HepG2 (cell line): ENCODE results near the gene ESRRG. TPM values are rescaled to one million over a fixed set of nuclear protein-coding genes. Genes with fewer than 3 reads are reported as not detected.

Experiments
- ATAC-seq: fragments of 200-7000 bp; cut with Tn5 transposase; 3 replicates; pipeline ENCODE4 v1.9.1; 2020; ENCODE audit warnings: mild to moderate bottlenecking, moderate library complexity
- BruUV-seq: library from RNA; stranded (reverse); fragments of 400-500 nt; replicated peaks from 2 replicates; lab custom pipeline; 2021; lab: Mats Ljungman, UMichigan
- CTCF ChIA-PET: fragments of 300-600 bp; formaldehyde crosslinking; extraction: SDS; loops from one replicate; lab custom pipeline; 2021; ENCODE audit warnings: low total read pairs, inconsistent platforms, low intra/inter-chr PET ratio; lab: Yijun Ruan, JAX
- POLR2A ChIA-PET: fragments of 350-600 bp; sonication (Branson Sonifier 250); formaldehyde crosslinking; loops from one replicate; lab custom pipeline; 2020; ENCODE audit warnings: antibody characterized with exemption, inconsistent platforms; lab: Yijun Ruan, JAX
- DNase-seq: peaks from one replicate; pipeline ENCODE4 v3.0.0-alpha.2; 2015; ENCODE audit warnings: low spot score
- FAIRE-seq: peaks from 3 replicates; lab custom pipeline; 2011; peaks lifted over from hg19 to GRCh38; lab: Jason Lieb, UNC
- H2AFZ ChIP-seq: one replicate; pipeline ENCODE4 v1.6.1; 2011; ENCODE audit warnings: low read length, inconsistent platforms
- H3K27ac ChIP-seq: fragments of 300-600 bp; 3 replicates; pipeline ENCODE4 v1.8.0; 2011; ENCODE audit warnings: mixed run types, mild to moderate bottlenecking, mixed read lengths, low read length, inconsistent platforms; ENCODE audit not compliant: insufficient read depth; ENCODE audit errors: extremely low read length
- H3K27me3 ChIP-seq, 2 experiments: fragments of 200-600 bp in 1 of 2; 2 replicates in 1 of 2; 3 replicates in 1 of 2; pipeline versions ENCODE4 v1.6.0 to v1.8.0; 2011; ENCODE audit warnings: low read length in 2 of 2, mild to moderate bottlenecking in 2 of 2, moderate library complexity in 2 of 2, inconsistent platforms in 1 of 2; ENCODE audit not compliant: insufficient read depth in 2 of 2, control insufficient read depth in 1 of 2
- H3K36me3 ChIP-seq, 2 experiments: fragments of 200-600 bp in 1 of 2; replicated peaks in 1 of 2; 2 replicates in 1 of 2; 3 replicates in 1 of 2; pipeline versions ENCODE4 v1.5.1 to v1.8.0; 2011; ENCODE audit warnings: low read length in 2 of 2, inconsistent platforms in 1 of 2; ENCODE audit not compliant: insufficient read depth in 2 of 2, control insufficient read depth in 1 of 2
- H3K4me1 ChIP-seq: 2 replicates; pipeline ENCODE4 v1.5.1; 2012; ENCODE audit warnings: low read length, inconsistent platforms; ENCODE audit not compliant: insufficient read depth
- H3K4me2 ChIP-seq: 2 replicates; pipeline ENCODE4 v1.6.0; 2011; ENCODE audit warnings: low read depth, low read length, inconsistent platforms
- H3K4me3 ChIP-seq, 3 experiments: fragments of 200-600 bp in 1 of 3; sonication (generic), shearing (Covaris generic) in 1 of 3; replicated peaks in 1 of 3; 2 replicates each; pipeline ENCODE4 v1.5.1; 2011 to 2016; ENCODE audit warnings: low read length in 3 of 3, inconsistent platforms in 2 of 3, low read depth in 2 of 3, mild to moderate bottlenecking in 2 of 3, control low read depth in 1 of 3, mixed read lengths in 1 of 3; ENCODE audit not compliant: insufficient read depth in 1 of 3
- H3K79me2 ChIP-seq: one replicate; pipeline ENCODE4 v1.6.1; 2011; ENCODE audit warnings: low read length, inconsistent platforms; ENCODE audit not compliant: insufficient read depth
- H3K9ac ChIP-seq: 2 replicates; pipeline ENCODE4 v1.6.0; 2011; ENCODE audit warnings: mild to moderate bottlenecking, low read depth, low read length, inconsistent platforms; ENCODE audit not compliant: insufficient read depth
- H3K9me3 ChIP-seq: 2 replicates; pipeline ENCODE4 v1.5.1; 2012; ENCODE audit warnings: mild to moderate bottlenecking, low read length
- H4K20me1 ChIP-seq: 2 replicates; pipeline ENCODE4 v1.6.0; 2011; ENCODE audit warnings: inconsistent platforms, mild to moderate bottlenecking, low read length, moderate library complexity; ENCODE audit not compliant: insufficient read depth
- ATF6 ChIP-seq: sonication (generic); formaldehyde crosslinking; conservative IDR thresholded peaks from 2 replicates; pipeline ENCODE4 v1.4.0; 2020; ENCODE audit warnings: missing genetic modification reagents
- CBX5 ChIP-seq: sonication (generic); formaldehyde crosslinking; IDR thresholded peaks from 2 replicates; pipeline ENCODE4 v1.4.0; 2020; ENCODE audit warnings: missing genetic modification reagents, borderline replicate concordance
- IRF2 ChIP-seq: IDR thresholded peaks from 2 replicates; pipeline ENCODE4 v1.6.1; 2018; ENCODE audit warnings: missing genetic modification reagents, missing compliant biosample characterization
- ISL2 ChIP-seq: sonication (generic); formaldehyde crosslinking; IDR thresholded peaks from 2 replicates; pipeline ENCODE4 v1.5.0; 2020; ENCODE audit warnings: missing genetic modification reagents
- KMT2B ChIP-seq: IDR thresholded peaks from 2 replicates; pipeline ENCODE4 v1.6.1; 2016; ENCODE audit warnings: missing genetic modification reagents, missing compliant biosample characterization
- NFAT5 ChIP-seq: sonication (generic); formaldehyde crosslinking; IDR thresholded peaks from 2 replicates; pipeline ENCODE4 v1.4.0; 2020; ENCODE audit warnings: missing genetic modification reagents
- NFYB ChIP-seq: sonication (generic); formaldehyde crosslinking; IDR thresholded peaks from 2 replicates; pipeline ENCODE4 v1.4.0; 2020; ENCODE audit warnings: missing genetic modification reagents
- ZBTB43 ChIP-seq: sonication (generic); formaldehyde crosslinking; conservative IDR thresholded peaks from 2 replicates; pipeline ENCODE4 v1.4.0; 2020; ENCODE audit warnings: missing genetic modification reagents
- ZNF205 ChIP-seq: IDR thresholded peaks from 2 replicates; pipeline ENCODE4 v1.6.1; 2018; ENCODE audit warnings: missing biosample characterization, missing genetic modification reagents
- ZNF230 ChIP-seq: sonication (generic); formaldehyde crosslinking; IDR thresholded peaks from 2 replicates; pipeline ENCODE4 v1.4.0; 2020; ENCODE audit warnings: mild to moderate bottlenecking, missing genetic modification reagents
- ZNF274 ChIP-seq: sonication (generic); formaldehyde crosslinking; IDR thresholded peaks from 2 replicates; pipeline ENCODE4 v1.5.1; 2020; ENCODE audit warnings: mild to moderate bottlenecking, missing genetic modification reagents
- ZNF761 ChIP-seq: sonication (generic); formaldehyde crosslinking; conservative IDR thresholded peaks from 2 replicates; pipeline ENCODE4 v1.4.0; 2020; ENCODE audit warnings: mild to moderate bottlenecking, missing genetic modification reagents
- WGBS: methylation state at CpG from one replicate; pipeline ENCODE4 v1.1.6; 2017; ENCODE audit warnings: low lambda C conversion rate; 5-methylcytosine and 5-hydroxymethylcytosine counted together
- in situ Hi-C: cut with HindIII; loops from 2 replicates; pipeline ENCODE4 v1.10.0; 2017; ENCODE audit warnings: low pct_unique_long_range_greater_than_20kb; ENCODE audit not compliant: extremely low pct_ligation_motif_present
- intact Hi-C: fragments of 100-400 bp; cut with micrococcal nuclease; formaldehyde crosslinking; loops from one replicate; pipeline ENCODE4 v1.10.0; 2022; ENCODE audit not compliant: unreplicated experiment
- polyA plus RNA-seq, 8 experiments: library from polyadenylated mRNA; depleted of rRNA in 3 of 8; stranded (reverse) in 7 of 8; unstranded in 1 of 8; fragments of >200 nt; fragmentation: Illumina TruSeq in 4 of 8; extraction: Trizol in 4 of 8; gene quantifications; 2 replicates each; pipeline versions ENCODE4 v1.2.1 to v1.2.3, GENCODE V29; 2011 to 2016; ENCODE audit warnings: low read depth in 4 of 8, missing spikeins in 1 of 8, mixed read lengths in 1 of 8; ENCODE audit not compliant: insufficient read depth in 1 of 8
- total RNA-seq, 5 experiments: library from RNA; depleted of rRNA; stranded (reverse); fragments of >200 nt; fragmentation: Illumina TruSeq; extraction: Trizol; gene quantifications; 2 replicates each; pipeline ENCODE4 v1.2.3, GENCODE V29; 2016; ENCODE audit warnings: low read depth in 1 of 5

The ESRRG gene
- total and polyA plus RNA-seq, 2 of the 13 experiments (the other 11 are each of a cell fraction or from before 2014, with no cell fraction given) = not detected

- no peak for TF ChIP-seq NFAT5 (CRISPR knock-in tag)
- TF ChIP-seq, all 625 proteins: peak for 0
Measured at GRCh38 chr1:216606047-216606637, 117.1 kb downstream of the ESRRG start (continued).

GRCh38 chr1:216604771-216605170 is 118.5 kb downstream of the ESRRG start:
- in situ Hi-C loops = no loop called here
- WGBS = 5% methylated on average over 1 of the region's 1 CpG

More at GRCh38 chr1:216604771-216605170, 118.5 kb downstream of the ESRRG start:
- Histone ChIP-seq H3K79me2 (no peaks in the 10 kb centered on the region), H3K4me1 (peaks cover 9% of the 10 kb centered on the region; the same call in 1 of the 2 replicates), H2AFZ (no peak overlapping the region), H3K36me3 (no peaks in the 10 kb centered on the region)
- intact Hi-C loops = no loop called here
- no peak for DNase-seq
- BruUV-seq = no TSS peak
- TF ChIP-seq ZNF761 (no peak), IRF2 (CRISPR knock-in tag) (no peak), ZNF274 (CRISPR knock-in tag) (no peak), ZNF205 (no peak), ZNF230 (CRISPR knock-in tag) (no peak), ZBTB43 (CRISPR knock-in tag) (no peak), ISL2 (no peak), ATF6 (no peak), NFYB (CRISPR knock-in tag) (no peak), CBX5 (CRISPR knock-in tag) (no peak), KMT2B (CRISPR knock-in tag) (no peak)
- TF ChIP-seq, all 625 proteins: peak for 0
- Histone ChIP-seq H4K20me1 (no peaks in the 10 kb centered on the region), H3K9me3 (no peaks in the 10 kb centered on the region), H3K4me2 (no peak overlapping the region), H3K4me3 (no peak overlapping the region), H3K27me3 (peaks cover 0 to 5% of the 10 kb centered on the region in 2 experiments; a peak in 2 of 5 replicates), H3K27ac (no peak overlapping the region), H3K9ac (no peak overlapping the region)
- ChIA-PET POLR2A (no interaction called here), CTCF (no interaction called here)
- no peak for FAIRE-seq
- ATAC-seq = no peak
